HepG2 (cell line): ENCODE results near the gene DNMT3A.

Experiments used
- ARNT ChIP-seq: fragments of 450-650 bp; IDR thresholded peaks from 2 replicates; pipeline ENCODE4 v1.6.1; 2017
- CTCF ChIP-seq: sonication (generic); formaldehyde crosslinking; IDR thresholded peaks from 2 replicates; pipeline ENCODE4 v1.5.0; 2020; ENCODE audit warnings: mild to moderate bottlenecking, missing genetic modification reagents, moderate library complexity
- POLR2AphosphoS5 ChIP-seq: IDR thresholded peaks from 2 replicates; pipeline ENCODE4 v1.6.1; 2012; ENCODE audit warnings: low read depth, low read length
- SUZ12 ChIP-seq: fragments of 150-350 bp; IDR thresholded peaks from 2 replicates; pipeline ENCODE4 v1.6.1; 2014; ENCODE audit warnings: low read depth, low read length
- USF2 ChIP-seq, 2 experiments: sonication (generic) in 1 of 2; formaldehyde crosslinking in 1 of 2; IDR thresholded peaks; 2 replicates each; pipeline versions ENCODE4 v1.5.1 to v1.6.1; 2011 to 2020; ENCODE audit warnings: borderline replicate concordance in 1 of 2, low read depth in 1 of 2, low read length in 1 of 2, mild to moderate bottlenecking in 1 of 2, missing genetic modification reagents in 1 of 2, moderate library complexity in 1 of 2

- no peak for TF ChIP-seq ARNT
- no peak for TF ChIP-seq SUZ12
- TF ChIP-seq POLR2AphosphoS5, result no peak
- no peak for TF ChIP-seq CTCF (CRISPR knock-in tag)
- TF ChIP-seq USF2 (IDR thresholded peaks at IDR 0.05; ENCODE audit: low read depth, low read length), result no peak
- no peak for TF ChIP-seq USF2 (CRISPR knock-in tag; IDR thresholded peaks at IDR 0.05; ENCODE audit: borderline replicate concordance)
Observed at GRCh38 chr2:25273985-25274535, 67.7 kb downstream of the DNMT3A start.
